GM12878 (cell line): Measurements from ENCODE around the gene RSPO3. TPM values are rescaled to one million over a fixed set of nuclear protein-coding genes. Genes with fewer than 3 reads are reported as not detected.

Source experiments
- ATAC-seq: fragments of 200-7000 bp; cut with Tn5 transposase; 3 replicates; pipeline ENCODE4 v1.9.1; 2020; ENCODE audit warnings: mild to moderate bottlenecking, moderate library complexity
- BruUV-seq: library from RNA; stranded (reverse); fragments of 400-500 nt; replicated peaks from 2 replicates; lab custom pipeline; 2021; lab: Mats Ljungman, UMichigan
- CTCF ChIA-PET: fragments of 300-600 bp; sonication (Branson Sonifier 250); formaldehyde crosslinking; extraction: SDS; loops from one replicate; lab custom pipeline; 2021; ENCODE audit warnings: inconsistent platforms; lab: Yijun Ruan, JAX
- POLR2A ChIA-PET: fragments of 350-600 bp; formaldehyde crosslinking; extraction: SDS; loops from one replicate; lab custom pipeline; 2021; ENCODE audit warnings: inconsistent platforms; lab: Charles Lee
- RAD21 ChIA-PET: fragments of 300-600 bp; sonication (Branson Sonifier 250); formaldehyde crosslinking; loops from one replicate; lab custom pipeline; 2023; ENCODE audit warnings: antibody characterized with exemption; ENCODE audit not compliant: unreplicated experiment; lab: Charles Lee
- SMC1A ChIA-PET: fragments of 300-600 bp; sonication (Branson Sonifier 250); formaldehyde crosslinking; loops from one replicate; lab custom pipeline; 2023; ENCODE audit not compliant: unreplicated experiment, uncharacterized antibody; lab: Charles Lee
- DNase-seq: peaks from one replicate; pipeline ENCODE4 v3.0.0-alpha.2; 2011; ENCODE audit warnings: low read depth, low spot score
- FAIRE-seq: peaks from 3 replicates; lab custom pipeline; 2011; peaks lifted over from hg19 to GRCh38; lab: Jason Lieb, UNC
- H2AFZ ChIP-seq: 2 replicates; pipeline ENCODE4 v1.6.0; 2011; ENCODE audit warnings: low read depth, low read length, control low read depth; ENCODE audit not compliant: control insufficient read depth
- H3K27ac ChIP-seq: 2 replicates; pipeline ENCODE4 v1.5.1; 2011; ENCODE audit warnings: control low read depth; ENCODE audit not compliant: control insufficient read depth, insufficient read depth
- H3K27me3 ChIP-seq, 2 experiments: replicated peaks in 1 of 2; 2 replicates each; pipeline versions ENCODE4 v1.6.0 to v1.6.1; 2011; ENCODE audit warnings: low read length in 1 of 2; ENCODE audit not compliant: control insufficient read depth in 2 of 2, insufficient read depth in 2 of 2
- H3K36me3 ChIP-seq, 2 experiments: 2 replicates each; pipeline ENCODE4 v1.5.1; 2011; ENCODE audit warnings: low read length in 1 of 2; ENCODE audit not compliant: control insufficient read depth in 2 of 2, insufficient read depth in 2 of 2
- H3K4me1 ChIP-seq: 2 replicates; pipeline ENCODE4 v1.6.1; 2011; ENCODE audit warnings: mild to moderate bottlenecking, low read length, moderate library complexity, mixed read lengths; ENCODE audit not compliant: control insufficient read depth, insufficient read depth
- H3K4me2 ChIP-seq: 2 replicates; pipeline ENCODE4 v1.6.0; 2011; ENCODE audit warnings: control low read depth; ENCODE audit not compliant: control insufficient read depth, insufficient read depth
- H3K4me3 ChIP-seq: fragments of 200-600 bp; sonication (generic); 2 replicates; pipeline ENCODE4 v1.5.1; 2016
- H3K79me2 ChIP-seq: 2 replicates; pipeline ENCODE4 v1.6.0; 2011; ENCODE audit warnings: low read length; ENCODE audit not compliant: control insufficient read depth, insufficient read depth
- H3K9ac ChIP-seq: 2 replicates; pipeline ENCODE4 v1.8.0; 2011; ENCODE audit warnings: low read length, control low read depth, mixed read lengths; ENCODE audit not compliant: control insufficient read depth, insufficient read depth
- H3K9me3 ChIP-seq: replicated peaks from 3 replicates; pipeline ENCODE4 v1.5.1; 2011; ENCODE audit warnings: mild to moderate bottlenecking, low read length; ENCODE audit not compliant: control insufficient read depth, insufficient read depth
- H4K20me1 ChIP-seq: 2 replicates; pipeline ENCODE4 v1.6.0; 2011; ENCODE audit not compliant: control insufficient read depth, insufficient read depth
- BMI1 ChIP-seq: fragments of 450-650 bp; IDR thresholded peaks from 2 replicates; pipeline ENCODE4 v1.6.1; 2016; ENCODE audit warnings: mild to moderate bottlenecking, moderate library complexity, borderline replicate concordance
- BRCA1 ChIP-seq: IDR thresholded peaks from 2 replicates; pipeline ENCODE4 v1.6.1; 2011; ENCODE audit warnings: low read depth, low read length, improper control_type of control experiment
- E2F4 ChIP-seq: IDR thresholded peaks from 2 replicates; pipeline ENCODE4 v1.6.1; 2012; ENCODE audit warnings: low read depth, low read length, improper control_type of control experiment
- EP300 ChIP-seq, 2 experiments: fragments of 150-350 bp in 1 of 2; IDR thresholded peaks; 2 replicates each; pipeline ENCODE4 v1.6.1; 2011 to 2012; ENCODE audit warnings: low read depth in 2 of 2, low read length in 2 of 2, borderline replicate concordance in 1 of 2, improper control_type of control experiment in 1 of 2, inconsistent platforms in 1 of 2; ENCODE audit not compliant: control insufficient read depth in 1 of 2
- FOS ChIP-seq: IDR thresholded peaks from 3 replicates; pipeline ENCODE4 v1.6.1; 2011; ENCODE audit warnings: borderline replicate concordance; ENCODE audit not compliant: insufficient read length; ENCODE audit errors: extremely low read depth
- GABPA ChIP-seq: IDR thresholded peaks from 2 replicates; pipeline ENCODE4 v1.6.1; 2014; ENCODE audit warnings: antibody characterized with exemption, low read depth, mild to moderate bottlenecking, inconsistent platforms
- IKZF2 ChIP-seq, 2 experiments: fragments of 450-650 bp; IDR thresholded peaks; 2 replicates each; pipeline ENCODE4 v1.6.1; 2017; ENCODE audit warnings: mild to moderate bottlenecking in 2 of 2, moderate library complexity in 2 of 2
- IRF5 ChIP-seq: fragments of 450-650 bp; IDR thresholded peaks from 2 replicates; pipeline ENCODE4 v1.6.1; 2017; ENCODE audit warnings: borderline replicate concordance
- MLLT1 ChIP-seq: fragments of 450-650 bp; IDR thresholded peaks from 2 replicates; pipeline ENCODE4 v1.6.1; 2016; ENCODE audit warnings: mild to moderate bottlenecking
- PAX5 ChIP-seq: IDR thresholded peaks from 2 replicates; pipeline ENCODE4 v1.6.1; 2011; ENCODE audit warnings: low read depth, low read length, borderline replicate concordance
- PML ChIP-seq: IDR thresholded peaks from 2 replicates; pipeline ENCODE4 v1.6.1; 2012; ENCODE audit warnings: low read length, inconsistent platforms
- SMARCA5 ChIP-seq: fragments of 450-650 bp; IDR thresholded peaks from 2 replicates; pipeline ENCODE4 v1.6.1; 2017; ENCODE audit warnings: mild to moderate bottlenecking
- TCF3 ChIP-seq: IDR thresholded peaks from 2 replicates; pipeline ENCODE4 v1.6.1; 2012; ENCODE audit warnings: low read depth, mild to moderate bottlenecking, low read length, borderline replicate concordance; ENCODE audit not compliant: insufficient read depth
- ZNF384 ChIP-seq: IDR thresholded peaks from 2 replicates; pipeline ENCODE4 v1.6.1; 2012; ENCODE audit warnings: low read depth, mild to moderate bottlenecking, low read length, improper control_type of control experiment, borderline replicate concordance
- in situ Hi-C: fragments of 300-500 bp; cut with MboI; formaldehyde crosslinking; loops from 9 replicates; pipeline ENCODE4 v1.14.3; 2018; ENCODE audit warnings: mixed read lengths
- intact Hi-C: fragments of 100-400 bp; cut with micrococcal nuclease; formaldehyde crosslinking; loops from one replicate; pipeline ENCODE4 v1.14.2; 2022; ENCODE audit not compliant: unreplicated experiment
- polyA plus RNA-seq, 11 experiments: library from polyadenylated mRNA; depleted of rRNA in 4 of 11; unstranded in 6 of 11; stranded (reverse) in 5 of 11; fragments of >200 nt; fragmentation: Nextera tagmentation in 4 of 11; fragmentation: Illumina TruSeq in 1 of 11; extraction: Ambion mirVana in 4 of 11; extraction: Trizol in 1 of 11; gene quantifications; 1 replicate in 1 of 11; 2 replicates in 10 of 11; pipeline versions ENCODE4 v1.2.1 to v1.2.3, GENCODE V29; 2011 to 2016; ENCODE audit warnings: inconsistent platforms in 2 of 11, missing spikeins in 2 of 11, low read depth in 1 of 11
- total RNA-seq, 4 experiments: library from RNA; depleted of rRNA in 3 of 4; stranded (reverse); fragments of >200 nt in 3 of 4; fragmentation: Illumina TruSeq in 1 of 4; extraction: Trizol in 1 of 4; gene quantifications; 2 replicates each; pipeline versions ENCODE4 v1.2.1 to v1.2.3, GENCODE V29; 2013 to 2021
- TF ChIP-seq, protein P1 (sequence below): fragments of 450-650 bp; formaldehyde crosslinking; IDR thresholded peaks from 2 replicates; pipeline ENCODE4 v1.5.0; 2022; ENCODE audit warnings: mild to moderate bottlenecking, missing genetic modification characterization

Gene RSPO3
- total and polyA plus RNA-seq, 10 of the 15 experiments (the other 5 are each of a cell fraction or from before 2014, with no cell fraction given) = 0.16 TPM; not detected in 9

GRCh38 chr6:127103482-127103881 is 15.0 kb upstream of the RSPO3 start (continued):
- TF ChIP-seq IRF5 (no peak), E2F4 (no peak), GABPA (no peak), BRCA1 (no peak), IKZF2 (IDR thresholded peaks at IDR 0.05) (no peak), PAX5 (no peak), MLLT1 (no peak)
- TF ChIP-seq, all 136 proteins: peak for 0

- DNase-seq (no peak), FAIRE-seq (no peak), ATAC-seq (no peak)
- POLR2A ChIA-PET = no interaction called here
- no peaks in the 10 kb centered on the region for H3K9me3 ChIP-seq
- intact Hi-C loops = no loop called here
- no peak overlapping the region for H3K4me2 ChIP-seq
- no peaks in the 10 kb centered on the region for H3K27me3 ChIP-seq
- H3K79me2 ChIP-seq = no peaks in the 10 kb centered on the region
- no peak overlapping the region for H2AFZ ChIP-seq
- no peak overlapping the region for H3K9ac ChIP-seq
- SMC1A ChIA-PET = no interaction called here
- in situ Hi-C loops = loop anchor here (25.0 kb wide), 1 partner anchor 1346 kb away; no protein-coding TSS in a partner anchor
- no peaks in the 10 kb centered on the region for H3K36me3 ChIP-seq
- no peak overlapping the region for H3K4me3 ChIP-seq
- no peaks in the 10 kb centered on the region for H3K4me1 ChIP-seq
- no TSS peak for BruUV-seq
- H3K27ac ChIP-seq = no peak overlapping the region
- no peaks in the 10 kb centered on the region; the same call in 1 of the 2 replicates for H4K20me1 ChIP-seq
- CTCF ChIA-PET = no interaction called here
- RAD21 ChIA-PET = no interaction called here
- TF ChIP-seq BMI1 = no peak
- TF ChIP-seq GABPA = no peak
- no peak for TF ChIP-seq TCF3
- no peak for TF ChIP-seq SMARCA5
- TF ChIP-seq, protein P1, sequence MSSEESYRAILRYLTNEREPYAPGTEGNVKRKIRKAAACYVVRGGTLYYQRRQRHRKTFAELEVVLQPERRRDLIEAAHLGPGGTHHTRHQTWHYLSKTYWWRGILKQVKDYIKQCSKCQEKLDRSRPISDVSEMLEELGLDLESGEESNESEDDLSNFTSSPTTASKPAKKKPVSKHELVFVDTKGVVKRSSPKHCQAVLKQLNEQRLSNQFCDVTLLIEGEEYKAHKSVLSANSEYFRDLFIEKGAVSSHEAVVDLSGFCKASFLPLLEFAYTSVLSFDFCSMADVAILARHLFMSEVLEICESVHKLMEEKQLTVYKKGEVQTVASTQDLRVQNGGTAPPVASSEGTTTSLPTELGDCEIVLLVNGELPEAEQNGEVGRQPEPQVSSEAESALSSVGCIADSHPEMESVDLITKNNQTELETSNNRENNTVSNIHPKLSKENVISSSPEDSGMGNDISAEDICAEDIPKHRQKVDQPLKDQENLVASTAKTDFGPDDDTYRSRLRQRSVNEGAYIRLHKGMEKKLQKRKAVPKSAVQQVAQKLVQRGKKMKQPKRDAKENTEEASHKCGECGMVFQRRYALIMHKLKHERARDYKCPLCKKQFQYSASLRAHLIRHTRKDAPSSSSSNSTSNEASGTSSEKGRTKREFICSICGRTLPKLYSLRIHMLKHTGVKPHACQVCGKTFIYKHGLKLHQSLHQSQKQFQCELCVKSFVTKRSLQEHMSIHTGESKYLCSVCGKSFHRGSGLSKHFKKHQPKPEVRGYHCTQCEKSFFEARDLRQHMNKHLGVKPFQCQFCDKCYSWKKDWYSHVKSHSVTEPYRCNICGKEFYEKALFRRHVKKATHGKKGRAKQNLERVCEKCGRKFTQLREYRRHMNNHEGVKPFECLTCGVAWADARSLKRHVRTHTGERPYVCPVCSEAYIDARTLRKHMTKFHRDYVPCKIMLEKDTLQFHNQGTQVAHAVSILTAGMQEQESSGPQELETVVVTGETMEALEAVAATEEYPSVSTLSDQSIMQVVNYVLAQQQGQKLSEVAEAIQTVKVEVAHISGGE (CRISPR knock-in tag) = no peak
- no peak for TF ChIP-seq PML
- no peak for TF ChIP-seq ZNF384
- no peak for TF ChIP-seq FOS
- no peak for TF ChIP-seq EP300 (IDR thresholded peaks at IDR 0.05; ENCODE audit: borderline replicate concordance in 1 of 2, control insufficient read depth in 1 of 2, low read depth in 2 of 2, low read length in 2 of 2)
Observed at GRCh38 chr6:127107916-127108315, 10.6 kb upstream of the RSPO3 start.
